Stimulated activated CD4-positive, alpha-beta T cell treated with anti-CD3 and anti-CD28 coated beads, Interleukin-12 subunit alpha, Interleukin-12 subunit beta, amount 100 ng/mL, for 48 hours (primary cell): ENCODE results near the gene CADM4.
"Not testable (repeated sequence)": the region's sequence is repeated elsewhere in the genome, so short reads cannot be mapped to it uniquely, and the experiment has no call there.

ENCODE experiments used
- DNase-seq, 3 donors: peaks; one replicate each; pipeline ENCODE4 v3.0.0-alpha.2; 2020; ENCODE audit warnings: low read depth in 2 of 3, low spot score in 1 of 3

Gene CADM4

DNA sequence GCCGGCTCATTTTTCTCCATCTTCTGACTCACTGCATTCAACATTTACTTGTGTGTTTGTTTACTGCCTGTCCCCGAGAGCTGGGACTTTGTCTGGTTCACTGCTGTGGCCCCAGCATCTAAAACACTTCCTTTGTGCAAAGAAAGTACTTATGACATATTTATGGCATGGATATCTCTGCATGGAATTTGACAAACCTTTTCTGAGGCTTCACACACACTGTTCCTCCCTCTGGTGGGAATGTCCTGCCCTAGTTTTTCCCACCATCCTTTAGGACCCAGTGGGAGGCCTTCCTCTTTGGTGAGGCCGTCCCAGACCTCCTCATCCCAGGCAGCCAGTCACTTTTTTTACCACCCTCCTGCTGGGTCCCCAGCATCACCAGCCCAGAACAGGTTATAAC is 29.2 kb downstream of the CADM4 start:
- no peak for DNase-seq

DNA sequence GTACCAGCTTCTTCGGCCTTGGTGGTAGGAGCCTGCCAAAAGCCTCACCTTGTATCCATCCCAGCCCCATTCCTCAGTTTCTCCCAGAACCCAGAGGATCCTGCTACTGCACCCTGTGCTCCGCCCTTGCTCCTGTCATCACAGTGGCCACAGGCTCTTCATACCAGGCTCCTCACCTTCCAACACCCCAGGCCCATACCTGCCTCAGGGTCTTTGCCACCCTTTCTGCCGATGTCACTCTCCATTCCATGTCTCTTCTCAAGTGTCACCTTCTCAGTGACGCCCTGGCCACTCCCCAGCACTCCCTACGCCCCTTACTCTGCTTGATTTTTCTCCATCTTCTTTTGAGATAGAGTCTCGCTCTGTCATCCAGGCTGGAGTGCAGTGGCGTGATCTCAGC is 29.8 kb downstream of the CADM4 start:
- DNase-seq: no peak

DNA sequence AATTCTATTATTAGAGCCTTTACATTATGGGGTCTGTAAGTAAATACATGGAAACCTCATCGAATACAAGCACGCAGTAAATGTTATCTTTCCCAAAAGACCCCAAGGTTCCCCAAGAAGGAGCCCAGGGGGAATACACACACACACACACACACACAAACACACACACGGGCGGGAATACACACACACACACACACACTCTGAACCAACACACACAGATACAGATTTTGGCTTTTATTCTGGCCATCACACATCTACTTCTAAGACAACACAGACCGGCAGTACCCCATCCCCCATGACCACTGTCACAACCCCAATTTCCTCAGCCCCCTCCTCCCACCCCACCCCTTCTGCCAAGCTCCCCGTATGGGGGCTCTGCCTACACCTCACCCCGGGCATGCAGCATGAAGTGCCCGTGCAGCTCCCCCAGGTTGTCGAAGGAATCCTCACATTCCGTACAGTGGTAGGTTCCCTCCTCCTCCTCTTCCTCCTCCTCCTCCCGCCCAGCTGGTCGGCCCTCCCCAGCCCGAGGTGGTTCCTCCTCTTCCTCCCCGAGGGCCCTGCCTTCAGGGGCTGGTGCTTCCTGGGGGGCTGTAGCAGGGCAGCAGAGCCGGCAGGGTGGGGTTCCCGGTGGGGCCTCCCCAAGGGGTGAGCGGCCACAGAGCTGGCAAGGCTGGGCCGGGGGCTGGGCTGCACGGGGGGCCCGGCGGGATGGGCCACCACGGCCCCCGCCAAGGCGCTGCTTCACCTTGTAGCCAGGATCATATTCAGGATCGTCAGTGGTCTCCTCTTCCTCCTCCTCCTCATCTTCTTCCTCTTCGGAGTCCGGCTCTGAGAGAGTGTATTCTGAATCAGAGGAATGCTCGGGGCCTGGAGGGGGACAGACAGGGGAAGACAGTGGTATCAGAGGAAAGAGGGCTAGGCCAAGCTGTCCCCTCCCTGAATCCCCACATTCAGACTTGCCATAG is 32.1 kb downstream of the CADM4 start:
- no peak for DNase-seq

DNA sequence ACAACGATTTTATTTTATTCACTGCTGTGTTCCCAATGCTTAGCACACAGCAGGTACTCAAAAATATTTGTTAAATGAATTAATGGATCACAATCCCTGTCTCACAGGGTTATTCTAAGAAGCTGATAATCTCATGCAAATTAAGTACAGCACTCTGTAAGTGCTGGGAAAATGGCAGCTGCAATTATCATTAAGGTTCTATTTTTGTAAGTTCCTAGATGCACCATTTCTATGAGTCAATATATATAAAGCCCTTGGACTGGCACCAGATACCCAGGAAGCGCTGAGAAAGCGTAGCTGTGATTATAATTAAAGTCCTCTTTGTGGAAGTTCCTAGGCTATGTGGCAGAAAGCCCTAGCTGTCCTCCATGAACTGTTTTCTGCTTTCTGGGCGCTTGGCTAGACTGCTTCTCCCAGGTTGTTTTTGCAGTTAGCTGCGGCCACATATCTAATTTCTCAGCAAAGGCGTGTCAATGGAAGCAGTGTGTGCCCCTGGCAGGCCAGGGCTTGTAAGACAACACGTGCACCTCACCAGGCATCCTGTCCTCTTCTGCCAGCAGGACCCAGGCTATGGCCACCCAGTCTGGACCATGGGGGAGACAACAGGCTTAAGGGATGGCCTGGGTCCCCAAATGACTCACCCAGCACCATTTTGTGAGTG is 33.0 kb downstream of the CADM4 start:
- DNase-seq: no peak

DNA sequence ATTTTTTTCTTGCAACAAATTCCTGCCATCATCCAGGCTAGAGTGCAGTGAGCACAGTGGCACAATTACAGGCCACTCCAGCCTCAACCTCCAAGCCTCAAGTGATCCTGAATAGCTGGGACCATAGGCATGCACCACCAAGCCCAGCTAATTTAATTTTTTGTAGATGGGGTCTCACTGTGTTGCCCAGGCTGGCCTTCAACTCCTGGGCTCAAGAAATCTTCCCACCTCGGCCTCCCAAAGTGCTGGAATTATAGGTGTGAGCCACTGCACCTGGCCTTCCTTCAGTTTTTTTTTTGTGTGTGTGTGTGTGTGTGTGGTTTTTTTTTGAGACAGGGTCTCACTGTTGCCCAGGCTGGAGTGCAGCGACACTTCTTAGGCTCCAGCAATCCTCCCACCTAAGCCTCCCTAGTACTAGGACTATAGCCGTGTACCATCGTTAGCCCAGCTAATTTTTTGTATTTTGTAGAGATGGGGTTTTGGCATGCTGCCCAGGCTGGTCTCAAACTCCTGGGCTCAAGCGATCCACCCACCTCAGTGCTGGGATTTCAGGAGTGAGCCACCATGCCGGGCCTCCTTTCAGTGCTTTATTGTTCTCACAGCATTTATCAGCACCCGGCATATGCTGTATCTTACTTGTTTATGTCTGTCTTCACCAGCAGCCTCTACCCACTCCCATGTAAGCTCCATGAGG is 33.6 kb downstream of the CADM4 start:
- no peak for DNase-seq

DNA sequence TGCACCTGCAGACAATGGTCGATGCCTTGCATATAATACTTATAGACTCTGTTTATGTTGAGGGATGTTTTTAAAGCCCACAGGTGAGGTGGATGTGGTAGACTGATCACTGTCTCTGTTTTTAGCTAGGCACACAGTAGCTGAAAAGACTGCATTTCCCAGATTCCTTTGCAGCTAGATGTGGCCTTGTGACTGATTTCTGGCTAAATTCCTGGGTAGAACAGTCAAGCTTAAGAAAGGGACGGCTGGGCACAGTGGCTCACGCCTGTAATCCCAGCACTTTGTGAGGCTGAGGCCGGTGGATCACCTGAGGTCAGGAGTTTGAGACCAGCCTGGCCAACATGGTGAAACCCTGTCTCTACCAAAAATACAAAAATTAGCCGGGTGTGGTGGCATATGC is 39.3 kb downstream of the CADM4 start:
- not testable (repeated sequence) for DNase-seq

DNA sequence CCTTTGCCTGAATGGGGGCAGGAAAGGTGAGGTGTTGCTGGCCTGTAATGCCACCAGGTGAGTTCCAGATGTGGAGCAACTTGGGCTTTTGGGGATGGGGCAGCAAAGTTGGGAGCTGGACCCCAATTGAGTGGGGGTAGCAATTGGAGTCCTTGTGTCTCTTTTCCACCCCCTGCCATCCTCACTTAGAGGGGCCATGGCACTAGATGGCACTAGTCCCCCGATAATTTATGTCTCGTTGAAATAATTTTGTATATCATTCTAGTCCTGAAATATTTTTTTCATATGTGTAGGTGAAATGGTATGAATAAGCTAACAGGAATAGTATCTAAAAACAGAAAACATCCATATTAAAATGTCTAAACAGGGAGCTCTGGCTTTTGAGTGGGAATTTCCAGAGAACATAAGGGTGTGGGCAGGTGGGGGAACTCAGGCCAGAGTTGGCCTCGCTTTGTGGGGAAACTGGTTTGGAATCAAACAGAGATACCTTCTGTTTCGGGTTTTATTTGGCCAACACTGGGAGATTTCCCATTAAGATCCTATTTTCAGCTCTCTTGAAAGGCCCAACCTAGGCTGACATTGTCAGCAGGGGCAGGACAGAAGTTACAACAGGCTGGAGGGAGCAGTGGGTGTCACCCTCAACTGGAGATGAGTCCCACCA is 39.9 kb downstream of the CADM4 start:
- DNase-seq: no peak

DNA sequence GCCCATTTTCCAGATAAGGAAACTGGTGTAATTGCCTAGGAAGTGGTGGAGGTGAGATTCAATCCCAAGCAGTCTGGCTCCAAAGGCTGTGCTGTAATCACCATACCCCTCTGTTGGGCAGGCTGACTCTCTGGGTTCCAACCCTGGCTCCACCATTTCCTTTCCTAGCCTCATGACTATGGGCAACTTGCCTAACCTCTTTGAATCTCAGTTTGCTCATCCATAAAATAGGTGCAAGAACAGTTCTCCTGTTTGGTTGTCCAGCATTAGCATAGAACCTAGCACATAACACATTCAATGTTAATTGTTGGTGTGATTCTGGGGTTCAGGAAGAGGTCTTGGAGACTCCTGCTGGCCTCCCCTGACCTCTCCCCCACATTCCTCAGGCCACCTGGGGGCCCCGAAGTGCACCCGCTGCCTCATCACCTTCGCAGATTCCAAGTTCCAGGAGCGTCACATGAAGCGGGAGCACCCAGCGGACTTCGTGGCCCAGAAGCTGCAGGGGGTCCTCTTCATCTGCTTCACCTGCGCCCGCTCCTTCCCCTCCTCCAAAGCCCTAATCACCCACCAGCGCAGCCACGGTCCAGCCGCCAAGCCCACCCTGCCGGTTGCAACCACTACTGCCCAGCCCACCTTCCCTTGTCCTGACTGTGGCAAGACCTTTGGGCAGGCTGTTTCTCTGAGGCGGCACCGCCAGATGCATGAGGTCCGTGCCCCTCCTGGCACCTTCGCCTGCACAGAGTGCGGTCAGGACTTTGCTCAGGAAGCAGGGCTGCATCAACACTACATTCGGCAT is 41.0 kb downstream of the CADM4 start:
- DNase-seq: no peak

DNA sequence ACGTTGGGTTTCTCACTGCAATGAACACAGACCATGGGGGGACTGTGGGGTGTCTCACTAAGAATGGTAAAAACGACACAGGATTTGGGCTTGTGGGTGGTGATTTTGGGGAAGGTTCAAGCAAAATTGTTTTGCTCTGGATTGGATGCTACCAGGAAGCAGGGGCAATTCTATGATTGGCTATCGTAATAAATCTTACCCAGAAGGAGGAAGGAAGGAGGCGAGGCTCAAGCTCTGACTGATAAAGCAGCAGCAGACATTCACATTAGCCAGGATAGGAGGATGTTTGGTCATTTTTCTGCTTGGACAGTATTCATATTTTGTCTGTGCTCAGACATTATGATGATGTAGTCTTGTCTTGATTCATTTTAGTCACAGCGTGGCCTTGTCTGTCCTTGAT is 41.8 kb downstream of the CADM4 start:
- DNase-seq: no peak

DNA sequence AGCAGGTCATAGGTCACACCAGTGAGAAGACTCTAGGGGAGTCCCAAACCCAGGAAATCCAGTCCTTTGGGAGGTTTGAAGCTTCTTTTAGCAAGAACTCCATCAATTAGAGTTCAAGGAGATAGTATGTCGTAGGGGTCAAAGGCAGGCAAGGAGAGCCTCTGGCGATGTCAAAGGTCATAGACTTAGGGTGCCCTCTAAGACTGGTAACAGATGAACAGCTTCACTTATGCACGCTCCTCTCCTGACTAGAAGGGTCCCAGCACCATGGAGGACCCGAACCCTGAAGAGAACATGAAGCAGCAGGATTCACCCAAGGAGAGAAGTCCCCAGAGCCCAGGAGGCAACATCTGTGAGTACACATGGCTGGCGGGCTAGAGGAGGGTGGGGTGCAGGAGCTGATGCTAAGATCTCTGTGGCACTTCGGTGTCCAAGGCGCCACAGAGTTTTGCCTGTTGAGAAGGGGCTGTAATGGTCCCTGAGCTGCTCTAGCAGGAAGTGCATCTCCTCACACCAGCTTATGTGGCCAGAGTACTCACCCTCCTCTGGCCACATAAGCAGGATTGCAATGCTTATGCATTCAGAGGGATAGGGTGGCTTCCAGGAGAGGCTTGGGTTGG is 42.7 kb downstream of the CADM4 start:
- DNase-seq: no peak

DNA sequence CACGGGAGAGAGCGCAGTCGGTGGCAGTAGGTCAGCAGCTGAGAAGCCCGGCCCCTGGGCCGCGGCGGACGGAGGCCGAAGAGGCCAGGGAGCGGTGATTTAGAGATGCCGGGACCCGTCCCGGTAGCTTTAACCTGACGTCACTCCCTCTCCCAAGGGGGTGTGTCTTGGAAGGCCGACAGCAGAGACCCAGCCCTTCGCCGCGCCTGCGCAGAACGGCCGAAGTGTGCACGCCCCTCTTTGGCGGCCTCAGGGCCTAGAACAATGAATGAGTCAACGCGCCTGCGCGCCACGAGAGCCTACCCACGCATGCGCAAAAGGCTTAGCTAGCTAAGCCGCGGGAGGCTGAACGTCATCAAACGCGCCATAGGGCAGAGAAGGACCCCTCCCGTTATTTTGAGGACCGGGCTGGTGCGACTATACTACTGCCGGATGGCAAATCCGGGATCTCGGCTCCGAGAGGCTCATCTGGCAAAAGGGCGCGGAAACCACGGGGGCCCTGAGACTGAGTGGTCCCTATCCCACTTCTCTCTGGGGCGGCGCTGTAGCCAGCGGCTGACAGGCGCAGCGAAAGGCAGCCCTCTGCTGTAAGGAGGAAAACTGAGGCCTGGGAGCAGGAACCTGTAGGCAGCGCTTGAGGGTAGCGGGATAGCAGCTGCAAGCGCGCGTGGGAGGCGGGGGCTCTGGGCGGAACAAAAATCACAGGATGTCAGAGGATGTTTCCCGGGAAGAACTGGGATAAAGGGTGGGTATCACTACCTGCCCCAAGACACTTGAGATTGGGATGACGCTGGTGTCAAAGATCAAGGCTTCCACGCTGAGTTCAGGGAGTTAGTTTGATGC is 43.4 kb downstream of the CADM4 start, which contains the start of the genes IRGQ and ZNF576:
Gene IRGQ (minus strand): TSS at position 136 of the 843 bp plus-strand sequence. CDS start 796 bp downstream, outside the sequence.
Gene ZNF576 (plus strand): TSS at position 597 of the 843 bp plus-strand sequence. CDS start 514 bp downstream, outside the sequence.
- DNase-seq: peak; percentile 100

DNA sequence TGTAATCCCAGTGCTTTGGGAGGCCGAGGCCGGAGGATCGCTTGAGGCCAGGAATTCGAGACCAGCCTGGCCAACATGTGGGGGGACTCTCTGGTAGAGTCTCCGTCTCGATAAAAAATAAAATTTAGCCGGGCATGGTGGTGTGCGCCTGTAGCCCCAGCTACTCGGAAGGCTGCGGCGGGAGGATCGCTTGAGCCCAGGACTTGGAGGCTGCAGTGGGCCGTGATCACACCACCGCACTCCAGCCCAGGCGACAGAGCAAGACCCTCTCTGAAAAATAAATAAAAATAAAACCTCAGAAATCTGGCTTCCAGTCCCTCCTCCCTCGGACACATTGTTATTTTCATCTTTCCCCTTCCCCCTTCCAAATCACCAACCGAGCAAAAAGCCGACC is 44.0 kb downstream of the CADM4 start:
- no peak for DNase-seq

DNA sequence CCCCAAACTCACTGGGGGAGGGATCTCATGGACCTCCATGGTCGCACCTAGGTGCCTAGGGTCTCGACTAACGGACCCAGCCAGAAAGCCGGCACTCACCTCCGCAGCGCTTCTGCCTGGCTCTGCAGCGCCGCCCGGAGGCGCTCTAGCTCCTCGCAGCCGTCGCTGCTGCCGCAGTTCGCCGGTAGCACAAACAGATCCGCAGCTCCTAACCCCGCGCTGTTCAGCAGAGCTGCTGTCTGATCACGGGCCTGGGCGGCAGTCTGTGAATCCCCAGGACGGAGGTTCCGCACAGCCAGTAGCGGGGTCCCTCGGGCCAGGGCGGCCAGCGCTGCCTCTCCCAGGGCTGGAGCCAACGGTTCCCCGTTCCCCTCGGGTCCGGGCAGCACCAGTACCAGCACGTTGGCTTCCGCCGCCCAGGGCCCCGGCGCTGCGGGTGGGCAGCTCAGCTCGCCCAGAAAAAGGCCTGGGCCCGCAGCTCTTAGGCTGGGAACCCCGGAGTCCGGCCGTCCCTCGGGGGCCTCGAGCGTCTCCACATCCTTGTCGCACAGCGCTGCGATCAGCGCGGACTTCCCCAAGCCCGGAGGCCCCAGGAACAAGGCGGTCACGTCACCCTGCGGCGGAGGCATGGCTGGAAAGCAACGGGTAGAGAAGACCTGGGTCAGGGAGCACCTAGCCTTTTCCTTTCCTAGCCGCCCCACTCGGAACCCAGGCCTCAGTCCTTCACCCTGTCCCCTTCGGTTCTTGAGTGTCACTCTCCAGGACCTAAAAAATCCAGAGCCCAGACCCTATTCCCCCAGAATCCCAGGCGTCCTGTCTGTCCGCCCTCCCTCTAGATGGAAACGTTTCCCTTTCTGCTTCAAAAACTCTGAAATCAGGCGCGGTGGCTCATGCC is 44.7 kb downstream of the CADM4 start:
- DNase-seq: peak; percentile 51 to 61 (median 57)

DNA sequence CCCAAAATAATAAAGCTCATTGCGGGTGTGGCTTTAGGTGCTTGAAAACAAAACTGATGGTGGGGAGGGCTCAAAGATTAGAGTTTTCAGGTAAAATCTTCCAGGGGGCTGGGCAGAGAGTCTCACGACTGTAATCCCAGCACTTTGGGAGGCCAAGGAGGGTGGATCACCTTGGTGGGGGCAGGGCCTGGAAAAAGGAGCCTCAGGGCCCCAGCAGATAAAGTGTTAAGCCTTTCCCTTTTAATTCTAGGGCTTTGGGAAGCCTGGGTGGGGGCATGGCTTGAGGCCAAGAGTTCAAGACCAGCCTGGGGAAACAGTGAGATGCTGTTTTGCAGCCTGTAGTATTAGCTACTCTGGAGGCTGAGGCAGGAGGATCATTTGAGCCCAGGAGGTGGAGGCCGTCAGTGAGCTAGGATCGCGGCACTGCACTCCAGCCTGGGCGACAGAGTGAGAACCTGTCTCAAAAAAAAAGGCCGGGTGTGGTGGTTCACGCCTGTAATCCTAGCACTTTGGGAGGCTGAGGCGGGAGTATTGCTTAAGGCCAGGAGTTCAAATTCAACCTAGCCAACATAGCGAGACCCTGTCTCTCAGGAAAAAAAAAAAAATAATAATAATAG is 45.5 kb downstream of the CADM4 start:
- no peak for DNase-seq

DNA sequence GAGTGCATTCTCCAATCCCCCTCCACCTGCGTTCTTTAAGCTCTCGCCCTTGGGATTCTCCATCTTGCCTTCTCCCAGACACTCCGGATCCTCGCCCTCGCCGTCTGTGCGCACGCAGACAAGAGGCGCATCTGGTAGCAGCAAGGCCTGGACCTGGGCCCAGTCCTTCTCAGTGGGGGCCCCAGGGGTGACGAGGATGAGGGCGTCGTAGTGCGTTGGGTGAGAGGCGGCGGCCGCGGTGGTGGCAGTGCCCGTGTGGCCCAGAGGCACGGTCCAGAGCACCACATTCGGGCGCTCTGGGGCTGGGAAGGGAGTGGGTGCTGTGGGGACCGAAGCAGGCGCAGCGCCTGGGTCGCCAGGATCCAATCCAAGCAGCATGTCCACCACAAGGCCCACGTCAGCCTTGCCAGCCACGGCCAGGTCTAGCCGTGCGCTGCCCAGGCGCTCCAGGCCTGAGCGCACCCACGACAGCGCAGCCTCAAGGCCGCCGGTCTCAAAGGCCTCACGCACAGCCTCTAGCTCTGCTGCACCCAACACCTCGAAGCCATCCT is 46.8 kb downstream of the CADM4 start:
- no peak for DNase-seq

DNA sequence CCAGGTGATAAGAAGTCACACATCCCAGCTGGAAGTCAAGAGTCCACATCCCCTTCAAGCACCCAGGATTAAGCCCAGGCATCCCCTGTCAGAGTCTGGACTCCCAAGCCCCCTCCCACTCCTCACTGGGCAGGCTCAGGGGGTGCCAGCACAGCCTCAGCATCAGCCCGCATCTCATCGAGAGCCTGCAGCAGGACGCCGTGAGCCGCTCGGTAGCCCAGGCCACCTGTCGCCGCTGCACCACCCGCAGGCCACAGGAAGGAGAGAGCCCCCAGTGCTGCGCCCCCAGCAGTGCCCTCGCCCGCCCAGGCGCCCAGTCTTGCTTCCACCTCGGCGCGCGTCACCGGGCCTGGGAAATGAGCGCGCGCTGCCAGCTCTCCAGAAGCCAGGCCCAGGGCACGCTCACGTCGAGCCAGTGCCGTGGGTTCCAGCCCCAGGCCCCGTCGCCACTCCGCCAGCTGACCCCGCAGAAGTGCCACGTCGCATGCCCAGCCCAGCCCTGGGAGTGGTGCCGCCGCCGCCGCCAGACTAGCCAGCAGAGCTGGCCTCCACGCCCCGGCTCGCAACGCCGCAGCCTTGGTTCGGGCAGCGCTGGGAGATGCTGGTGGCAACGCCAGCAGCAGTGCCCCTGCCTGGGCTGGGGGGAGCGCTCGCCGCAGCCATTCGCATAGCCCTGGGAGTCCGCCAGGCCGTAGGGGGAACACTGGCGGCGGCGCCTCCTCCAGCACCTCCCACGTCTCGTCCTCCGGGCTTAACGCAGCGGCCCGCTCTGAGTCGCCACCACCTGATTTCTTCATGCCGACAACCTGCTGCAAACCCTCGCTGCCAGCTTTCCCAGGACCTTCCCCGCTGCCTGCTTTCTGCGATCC is 47.5 kb downstream of the CADM4 start:
- no peak for DNase-seq
